Skeletal muscle satellite cell (primary cell): ENCODE results near the gene ABCA10.

ENCODE experiments used
- H3K27me3 ChIP-seq: 2 replicates; pipeline ENCODE4 v1.7.0; 2013; ENCODE audit warnings: low read length; ENCODE audit not compliant: control insufficient read depth, insufficient read depth
- H3K36me3 ChIP-seq: 2 replicates; pipeline ENCODE4 v1.7.0; 2013; ENCODE audit warnings: mild to moderate bottlenecking, control low read depth, low read length; ENCODE audit not compliant: insufficient read depth
- H3K4me1 ChIP-seq: 2 replicates; pipeline ENCODE4 v1.7.0; 2013; ENCODE audit warnings: low read length; ENCODE audit not compliant: control insufficient read depth, insufficient read depth
- H3K4me2 ChIP-seq: 2 replicates; pipeline ENCODE4 v1.7.0; 2013; ENCODE audit warnings: mild to moderate bottlenecking, low read length
- H3K4me3 ChIP-seq: 2 replicates; pipeline ENCODE4 v1.7.0; 2013; ENCODE audit warnings: low read length
- H3K9ac ChIP-seq: 2 replicates; pipeline ENCODE4 v1.7.0; 2013; ENCODE audit warnings: mild to moderate bottlenecking, low read depth, low read length, moderate library complexity
- H3K9me3 ChIP-seq: replicated peaks from 2 replicates; pipeline ENCODE4 v1.7.0; 2013; ENCODE audit warnings: mild to moderate bottlenecking, control low read depth, low read length
- small RNA-seq: library from RNA; depleted of rRNA; stranded (forward); fragments of <200 nt; gene quantifications from one replicate; pipeline ENCODE3, GENCODE V24; 2012

The ABCA10 gene

GRCh38 chr17:69117855-69118784 lies 110.5 kb downstream of the ABCA10 start:
- H3K4me1 ChIP-seq: no peaks in the 10 kb centered on the region
- H3K4me2 ChIP-seq: no peak overlapping the region
- no peak overlapping the region for H3K9ac ChIP-seq
- no peaks in the 10 kb centered on the region for H3K36me3 ChIP-seq
- H3K4me3 ChIP-seq: no peak overlapping the region
- H3K9me3 ChIP-seq: no peaks in the 10 kb centered on the region
- no peaks in the 10 kb centered on the region for H3K27me3 ChIP-seq

- H3K36me3 ChIP-seq: no peaks in the 10 kb centered on the region
- H3K9me3 ChIP-seq: no peaks in the 10 kb centered on the region
- no peaks in the 10 kb centered on the region for H3K4me1 ChIP-seq
- H3K4me2 ChIP-seq: no peak overlapping the region
- H3K9ac ChIP-seq: no peak overlapping the region
- no peak overlapping the region for H3K4me3 ChIP-seq
- no peaks in the 10 kb centered on the region for H3K27me3 ChIP-seq
Observed at GRCh38 chr17:69111794-69112193, 116.8 kb downstream of the ABCA10 start.

GRCh38 chr17:69105907-69106730 lies 122.5 kb downstream of the ABCA10 start:
- no peak overlapping the region for H3K4me3 ChIP-seq
- no peak overlapping the region for H3K4me2 ChIP-seq
- H3K4me1 ChIP-seq: no peaks in the 10 kb centered on the region
- no peaks in the 10 kb centered on the region for H3K36me3 ChIP-seq
- no peak overlapping the region for H3K9ac ChIP-seq
- no peaks in the 10 kb centered on the region for H3K9me3 ChIP-seq
- no peaks in the 10 kb centered on the region for H3K27me3 ChIP-seq

GRCh38 chr17:69103557-69104233 lies 124.9 kb downstream of the ABCA10 start:
- Histone ChIP-seq H3K36me3 (no peaks in the 10 kb centered on the region), H3K4me3 (no peak overlapping the region), H3K9me3 (no peaks in the 10 kb centered on the region)

GRCh38 chr17:69098625-69099024 lies 130.0 kb downstream of the ABCA10 start:
- no peaks in the 10 kb centered on the region for H3K9me3 ChIP-seq

More at GRCh38 chr17:69103557-69104233, 124.9 kb downstream of the ABCA10 start:
- H3K27me3 ChIP-seq: no peaks in the 10 kb centered on the region
- H3K4me1 ChIP-seq: no peaks in the 10 kb centered on the region
- H3K9ac ChIP-seq: no peak overlapping the region
- no peak overlapping the region for H3K4me2 ChIP-seq

More at GRCh38 chr17:69098625-69099024, 130.0 kb downstream of the ABCA10 start:
- Histone ChIP-seq H3K4me2 (no peak overlapping the region), H3K4me3 (no peak overlapping the region), H3K4me1 (no peaks in the 10 kb centered on the region), H3K36me3 (no peaks in the 10 kb centered on the region), H3K27me3 (no peaks in the 10 kb centered on the region), H3K9ac (no peak overlapping the region)

Small RNA genes lying within 50 kb of the gene (small RNA-seq; reads per million reads assigned to genes)
- 0.42 reads per million for gene MIR4524B
